ENCODE data around the gene POU5F2.

The POU5F2 gene

GRCh38 chr5:93723005-93723404 is 18.4 kb downstream of the POU5F2 start:
- H3K27me3 ChIP-seq (ENCODE audit: insufficient read depth, low read depth, severe bottlenecking): no peaks in the 10 kb centered on the region
- H3K27ac ChIP-seq: no peak overlapping the region
- DNase-seq: no peak
- no peaks in the 10 kb centered on the region for H3K9me3 ChIP-seq (ENCODE audit: severe bottlenecking)
- H3K4me3 ChIP-seq (ENCODE audit: low read depth, low read length): no peak overlapping the region
- TF ChIP-seq CTCF (IDR thresholded peaks at IDR 0.05; ENCODE audit: low read depth, low read length): no peak
- no peaks in the 10 kb centered on the region for H3K36me3 ChIP-seq

GRCh38 chr5:93722588-93722987 is 18.8 kb downstream of the POU5F2 start:
- no peaks in the 10 kb centered on the region for H3K36me3 ChIP-seq
- no peak overlapping the region for H3K27ac ChIP-seq
- no peak for DNase-seq
- no peaks in the 10 kb centered on the region for H3K27me3 ChIP-seq (ENCODE audit: insufficient read depth, low read depth, severe bottlenecking)
- no peak for TF ChIP-seq CTCF (IDR thresholded peaks at IDR 0.05; ENCODE audit: low read depth, low read length)
- H3K4me3 ChIP-seq (ENCODE audit: low read depth, low read length): no peak overlapping the region
- H3K9me3 ChIP-seq (ENCODE audit: severe bottlenecking): no peaks in the 10 kb centered on the region

- Histone ChIP-seq H3K9me3 (ENCODE audit: severe bottlenecking) (no peaks in the 10 kb centered on the region), H3K4me3 (ENCODE audit: low read depth, low read length) (no peak overlapping the region), H3K27me3 (ENCODE audit: insufficient read depth, low read depth, severe bottlenecking) (no peaks in the 10 kb centered on the region), H3K36me3 (no peaks in the 10 kb centered on the region), H3K27ac (no peak overlapping the region)
- DNase-seq: no peak
- no peak for TF ChIP-seq CTCF (IDR thresholded peaks at IDR 0.05; ENCODE audit: low read depth, low read length)
Measured at GRCh38 chr5:93721511-93721910, 19.9 kb downstream of the POU5F2 start.

GRCh38 chr5:93721071-93721470 is 20.3 kb downstream of the POU5F2 start:
- Histone ChIP-seq H3K4me3 (ENCODE audit: low read depth, low read length) (no peak overlapping the region), H3K9me3 (ENCODE audit: severe bottlenecking) (no peaks in the 10 kb centered on the region), H3K36me3 (no peaks in the 10 kb centered on the region), H3K27me3 (ENCODE audit: insufficient read depth, low read depth, severe bottlenecking) (no peaks in the 10 kb centered on the region), H3K27ac (no peak overlapping the region)
- no peak for TF ChIP-seq CTCF (IDR thresholded peaks at IDR 0.05; ENCODE audit: low read depth, low read length)
- DNase-seq: no peak

GRCh38 chr5:93717162-93717561 is 24.2 kb downstream of the POU5F2 start:
- Histone ChIP-seq H3K36me3 (no peaks in the 10 kb centered on the region), H3K27ac (no peak overlapping the region), H3K9me3 (ENCODE audit: severe bottlenecking) (peaks cover 4% of the 10 kb centered on the region), H3K27me3 (ENCODE audit: insufficient read depth, low read depth, severe bottlenecking) (no peaks in the 10 kb centered on the region), H3K4me3 (ENCODE audit: low read depth, low read length) (no peak overlapping the region)
- TF ChIP-seq CTCF (IDR thresholded peaks at IDR 0.05; ENCODE audit: low read depth, low read length): no peak
- DNase-seq: no peak

- Histone ChIP-seq H3K36me3 (no peaks in the 10 kb centered on the region), H3K4me3 (ENCODE audit: low read depth, low read length) (no peak overlapping the region), H3K27me3 (ENCODE audit: insufficient read depth, low read depth, severe bottlenecking) (no peaks in the 10 kb centered on the region), H3K27ac (no peak overlapping the region), H3K9me3 (ENCODE audit: severe bottlenecking) (peaks cover 4% of the 10 kb centered on the region)
- no peak for DNase-seq
- TF ChIP-seq CTCF (IDR thresholded peaks at IDR 0.05; ENCODE audit: low read depth, low read length): no peak
Measured at GRCh38 chr5:93716453-93716852, 24.9 kb downstream of the POU5F2 start.
